PC-9 (cell line): ENCODE data around the gene COLQ.

Experiments used
- EZH2 ChIP-seq: fragments of 200-600 bp; sonication (generic); IDR thresholded peaks from 2 replicates; pipeline ENCODE4 v1.8.0; 2017; ENCODE audit warnings: antibody characterized with exemption, low read depth
- TF ChIP-seq, protein P1 (sequence below): fragments of 200-600 bp; sonication (generic); conservative IDR thresholded peaks from 2 replicates; pipeline ENCODE4 v1.6.1; 2017; ENCODE audit warnings: mixed run types, antibody characterized with exemption, mild to moderate bottlenecking, moderate library complexity

DNA sequence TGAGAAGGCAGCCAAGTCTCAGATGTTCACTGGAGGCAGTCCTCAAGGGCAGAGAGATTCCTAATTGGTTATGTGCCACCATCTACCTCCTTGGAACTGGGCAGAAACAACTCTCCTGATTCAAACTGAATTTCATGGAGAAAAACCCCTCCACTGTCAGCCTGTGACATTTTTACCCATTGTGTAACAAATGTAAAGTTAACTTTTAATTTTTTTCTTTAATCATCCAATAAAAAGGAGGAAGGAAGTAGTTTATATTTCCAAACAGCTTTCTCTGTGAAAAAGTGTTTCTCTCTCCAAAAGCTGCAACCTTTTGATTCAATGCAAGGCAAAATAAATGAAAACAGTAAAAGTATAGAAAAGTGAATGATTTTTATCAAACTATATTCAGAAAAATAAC lies 510 bp upstream of the COLQ start:
- TF ChIP-seq, protein P1, sequence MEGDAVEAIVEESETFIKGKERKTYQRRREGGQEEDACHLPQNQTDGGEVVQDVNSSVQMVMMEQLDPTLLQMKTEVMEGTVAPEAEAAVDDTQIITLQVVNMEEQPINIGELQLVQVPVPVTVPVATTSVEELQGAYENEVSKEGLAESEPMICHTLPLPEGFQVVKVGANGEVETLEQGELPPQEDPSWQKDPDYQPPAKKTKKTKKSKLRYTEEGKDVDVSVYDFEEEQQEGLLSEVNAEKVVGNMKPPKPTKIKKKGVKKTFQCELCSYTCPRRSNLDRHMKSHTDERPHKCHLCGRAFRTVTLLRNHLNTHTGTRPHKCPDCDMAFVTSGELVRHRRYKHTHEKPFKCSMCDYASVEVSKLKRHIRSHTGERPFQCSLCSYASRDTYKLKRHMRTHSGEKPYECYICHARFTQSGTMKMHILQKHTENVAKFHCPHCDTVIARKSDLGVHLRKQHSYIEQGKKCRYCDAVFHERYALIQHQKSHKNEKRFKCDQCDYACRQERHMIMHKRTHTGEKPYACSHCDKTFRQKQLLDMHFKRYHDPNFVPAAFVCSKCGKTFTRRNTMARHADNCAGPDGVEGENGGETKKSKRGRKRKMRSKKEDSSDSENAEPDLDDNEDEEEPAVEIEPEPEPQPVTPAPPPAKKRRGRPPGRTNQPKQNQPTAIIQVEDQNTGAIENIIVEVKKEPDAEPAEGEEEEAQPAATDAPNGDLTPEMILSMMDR = no peak
- no peak for TF ChIP-seq EZH2
